Tibial nerve (tissue), 4 donors: Measurements from ENCODE around the gene TRABD2B. TPM values are rescaled to one million over a fixed set of nuclear protein-coding genes. Genes with fewer than 3 reads are reported as not detected.

ENCODE experiments used
- DNase-seq, 2 donors: peaks; one replicate each; pipeline ENCODE4 v3.0.0-alpha.2; 2019; ENCODE audit warnings: low spot score in 2 of 2
- H3K27ac ChIP-seq, 4 donors: fragments of 200-600 bp; sonication (generic) in 3 of 4; one replicate each; pipeline ENCODE4 v1.5.1; 2017 to 2019; ENCODE audit warnings: mild to moderate bottlenecking in 1 of 4
- H3K27me3 ChIP-seq, 2 donors: fragments of 200-600 bp; sonication (generic) in 1 of 2; one replicate each; pipeline versions ENCODE4 v1.5.1 to v1.6.0; 2017 to 2019
- H3K36me3 ChIP-seq, 3 donors: fragments of 200-600 bp; sonication (generic); one replicate each; pipeline ENCODE4 v1.5.1; 2018 to 2019
- H3K4me1 ChIP-seq, 4 donors: fragments of 200-600 bp; sonication (generic) in 3 of 4; one replicate each; pipeline ENCODE4 v1.5.1; 2017 to 2019
- H3K4me3 ChIP-seq, 4 donors: fragments of 200-600 bp; sonication (generic) in 3 of 4; one replicate each; pipeline ENCODE4 v1.5.1; 2017 to 2019; ENCODE audit warnings: mild to moderate bottlenecking in 1 of 4, moderate library complexity in 1 of 4
- H3K9me3 ChIP-seq, 4 donors: fragments of 200-600 bp; sonication (generic) in 3 of 4; one replicate each; pipeline ENCODE4 v1.5.1; 2017 to 2019
- EP300 ChIP-seq, 2 donors: sonication (generic); formaldehyde crosslinking; IDR thresholded peaks; one replicate each; pipeline ENCODE4 v1.6.1; 2017; ENCODE audit warnings: antibody characterized with exemption in 2 of 2, mild to moderate bottlenecking in 1 of 2
- POLR2A ChIP-seq, 2 donors: fragments of 450-650 bp; IDR thresholded peaks; one replicate each; pipeline ENCODE4 v1.6.1; 2017; ENCODE audit warnings: antibody characterized with exemption in 2 of 2, mild to moderate bottlenecking in 2 of 2, moderate library complexity in 2 of 2
- WGBS, 2 donors: methylation state at CpG; one replicate each; pipeline ENCODE4 v1.1.5; 2018; 5-methylcytosine and 5-hydroxymethylcytosine counted together
- total RNA-seq, 4 donors: library from RNA; depleted of rRNA; stranded (reverse); fragments of >200 nt; gene quantifications; one replicate each; pipeline ENCODE4 v1.1.0, GENCODE V29; 2016
- TF ChIP-seq, protein P1 (sequence below), 5 experiments: fragments of 200-600 bp in 3 of 5; fragments of 450-650 bp in 2 of 5; sonication (generic) in 3 of 5; IDR thresholded peaks; one replicate each; pipeline ENCODE4 v1.5.1; 2016 to 2019; ENCODE audit warnings: antibody characterized with exemption in 5 of 5, mild to moderate bottlenecking in 3 of 5, moderate library complexity in 2 of 5

Gene TRABD2B
- total RNA-seq, 4 donors from 2014 or later: 1.3 to 4.1 (median 2.3) TPM

DNA sequence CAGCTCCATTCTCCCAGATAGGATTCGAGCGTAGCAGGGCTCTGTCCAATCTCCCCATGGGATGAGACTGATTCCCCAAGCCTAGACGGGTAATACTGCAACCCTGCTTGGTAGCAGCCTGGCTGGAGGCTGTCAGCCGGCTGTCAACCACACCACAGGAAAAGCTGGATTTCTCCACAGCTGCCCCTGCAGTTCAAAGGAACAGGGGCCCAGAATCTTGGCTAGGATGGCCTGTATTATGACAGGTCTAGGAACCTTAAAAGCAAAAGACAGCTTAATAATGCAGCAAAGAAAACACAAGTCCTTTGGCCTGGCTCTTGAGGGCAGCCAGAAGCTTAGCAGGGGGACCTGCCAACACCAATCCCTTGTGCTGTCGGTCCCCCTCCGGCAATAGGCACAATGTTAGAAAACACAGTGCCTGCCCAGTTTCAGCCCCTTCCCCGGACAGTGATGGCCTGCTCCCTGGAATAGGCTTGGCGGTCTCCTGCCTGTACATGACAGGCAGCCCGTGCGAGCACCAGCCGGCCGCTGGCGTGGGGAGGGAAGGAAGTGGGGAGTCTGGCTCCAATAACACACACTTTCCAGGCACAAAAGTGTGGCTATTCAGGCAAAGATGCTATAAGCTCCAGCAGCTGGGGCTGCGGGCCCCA, 90.5 kb downstream of the TRABD2B start:
- TF ChIP-seq, protein P1, sequence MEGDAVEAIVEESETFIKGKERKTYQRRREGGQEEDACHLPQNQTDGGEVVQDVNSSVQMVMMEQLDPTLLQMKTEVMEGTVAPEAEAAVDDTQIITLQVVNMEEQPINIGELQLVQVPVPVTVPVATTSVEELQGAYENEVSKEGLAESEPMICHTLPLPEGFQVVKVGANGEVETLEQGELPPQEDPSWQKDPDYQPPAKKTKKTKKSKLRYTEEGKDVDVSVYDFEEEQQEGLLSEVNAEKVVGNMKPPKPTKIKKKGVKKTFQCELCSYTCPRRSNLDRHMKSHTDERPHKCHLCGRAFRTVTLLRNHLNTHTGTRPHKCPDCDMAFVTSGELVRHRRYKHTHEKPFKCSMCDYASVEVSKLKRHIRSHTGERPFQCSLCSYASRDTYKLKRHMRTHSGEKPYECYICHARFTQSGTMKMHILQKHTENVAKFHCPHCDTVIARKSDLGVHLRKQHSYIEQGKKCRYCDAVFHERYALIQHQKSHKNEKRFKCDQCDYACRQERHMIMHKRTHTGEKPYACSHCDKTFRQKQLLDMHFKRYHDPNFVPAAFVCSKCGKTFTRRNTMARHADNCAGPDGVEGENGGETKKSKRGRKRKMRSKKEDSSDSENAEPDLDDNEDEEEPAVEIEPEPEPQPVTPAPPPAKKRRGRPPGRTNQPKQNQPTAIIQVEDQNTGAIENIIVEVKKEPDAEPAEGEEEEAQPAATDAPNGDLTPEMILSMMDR (IDR thresholded peaks at IDR 0.05): no peak
- TF ChIP-seq EP300 (IDR thresholded peaks at IDR 0.05): no peak
- TF ChIP-seq POLR2A (IDR thresholded peaks at IDR 0.05): no peak
- H3K27me3 ChIP-seq: no peaks in the 10 kb centered on the region
- H3K4me1 ChIP-seq: no peaks in the 10 kb centered on the region
- DNase-seq: no peak
- WGBS, 2 donors: 74 to 84% methylated on average over 14 of the region's 14 CpGs
- H3K36me3 ChIP-seq: no peaks in the 10 kb centered on the region
- no peak overlapping the region for H3K4me3 ChIP-seq
- H3K9me3 ChIP-seq: no peaks in the 10 kb centered on the region
- no peak overlapping the region for H3K27ac ChIP-seq

DNA sequence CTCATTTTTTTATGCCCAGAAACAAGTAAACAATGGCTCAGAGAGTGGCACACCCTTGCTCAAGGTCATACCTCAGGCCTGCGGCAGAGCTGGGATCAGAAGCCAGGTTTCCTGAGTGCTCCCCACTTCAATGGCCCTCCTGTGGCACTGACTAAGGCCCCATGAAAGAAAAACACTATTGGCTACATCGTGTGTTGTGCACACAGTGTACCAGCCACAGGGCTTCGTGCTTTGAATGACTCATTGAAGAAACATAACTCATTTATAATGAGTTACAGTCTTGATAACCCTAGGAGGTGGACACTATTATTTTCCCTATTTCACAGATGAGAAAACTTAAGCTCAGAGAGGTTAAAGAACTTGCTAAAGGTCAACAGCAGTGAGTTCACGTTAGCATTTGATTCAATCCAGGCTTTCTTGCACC, 91.2 kb downstream of the TRABD2B start:
- TF ChIP-seq POLR2A (IDR thresholded peaks at IDR 0.05): no peak
- peak in 1 of 2 donors; percentile 28 for TF ChIP-seq EP300 (IDR thresholded peaks at IDR 0.05)
- Histone ChIP-seq H3K4me1 (no peaks in the 10 kb centered on the region), H3K27me3 (no peaks in the 10 kb centered on the region), H3K9me3 (no peaks in the 10 kb centered on the region), H3K4me3 (no peak overlapping the region), H3K27ac (no peak overlapping the region), H3K36me3 (no peaks in the 10 kb centered on the region)
- no peak for DNase-seq
- whole genome bisulfite sequencing, 2 donors: 40 to 47% methylated on average over 4 of the region's 4 CpGs

DNA sequence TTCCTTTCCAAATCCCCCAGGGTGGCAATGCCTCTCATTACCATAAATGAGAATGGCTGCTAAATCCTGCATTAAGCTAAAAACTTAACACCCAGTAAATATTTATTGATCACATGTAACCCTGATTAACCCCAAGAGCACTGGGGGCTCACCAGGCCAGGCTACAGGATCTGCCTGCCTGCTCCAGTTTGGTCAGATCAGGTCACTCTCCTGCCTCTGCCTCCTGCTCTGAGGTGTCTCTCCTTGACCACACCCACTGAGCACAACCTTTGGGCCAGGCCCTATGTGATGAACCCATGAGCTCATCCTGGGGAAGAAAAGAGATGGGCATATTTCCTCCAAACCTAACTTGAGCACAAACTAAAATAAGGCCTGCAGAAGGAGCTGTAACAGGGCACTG, 93.5 kb downstream of the TRABD2B start:
- H3K4me3 ChIP-seq: no peak overlapping the region
- no peaks in the 10 kb centered on the region for H3K36me3 ChIP-seq
- no peaks in the 10 kb centered on the region for H3K9me3 ChIP-seq
- H3K4me1 ChIP-seq: no peaks in the 10 kb centered on the region
- TF ChIP-seq, protein P1 (IDR thresholded peaks at IDR 0.05): no peak
- TF ChIP-seq EP300 (IDR thresholded peaks at IDR 0.05) (no peak), POLR2A (IDR thresholded peaks at IDR 0.05) (no peak)
- no peak overlapping the region for H3K27ac ChIP-seq
- no peak for DNase-seq
- no peaks in the 10 kb centered on the region for H3K27me3 ChIP-seq

DNA sequence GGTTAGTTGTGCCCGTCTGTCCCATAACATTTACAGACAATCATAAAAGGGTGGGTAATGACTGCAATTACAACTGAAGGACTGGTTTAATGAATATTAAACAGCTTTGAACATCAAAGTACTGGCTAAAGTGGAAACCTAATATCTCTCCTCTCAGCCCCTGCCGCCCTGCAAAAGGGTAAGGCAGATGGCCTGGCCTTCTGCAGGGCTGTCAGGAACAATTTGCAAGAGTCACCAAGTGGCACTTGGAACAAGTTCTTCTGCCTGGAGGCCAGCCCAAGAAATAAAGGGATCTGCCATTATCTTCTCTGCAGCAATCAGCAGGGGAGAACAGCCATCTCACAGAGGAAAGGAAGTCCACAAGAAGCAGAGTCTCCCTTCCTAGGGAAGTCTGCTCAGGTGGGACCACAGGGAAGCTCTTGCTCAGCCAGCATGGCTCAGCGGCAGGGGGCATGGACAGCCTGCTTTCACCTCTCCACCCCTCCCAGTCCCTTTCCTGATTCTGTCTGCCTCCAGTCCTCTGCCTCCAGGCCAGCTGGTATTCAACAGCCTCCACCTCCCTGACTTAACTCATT, 96.1 kb downstream of the TRABD2B start:
- no peaks in the 10 kb centered on the region for H3K9me3 ChIP-seq
- DNase-seq: no peak
- no peak overlapping the region for H3K4me3 ChIP-seq
- no peaks in the 10 kb centered on the region for H3K36me3 ChIP-seq
- H3K27me3 ChIP-seq: no peaks in the 10 kb centered on the region
- TF ChIP-seq EP300 (IDR thresholded peaks at IDR 0.05) (no peak), POLR2A (IDR thresholded peaks at IDR 0.05) (no peak)
- TF ChIP-seq, protein P1 (IDR thresholded peaks at IDR 0.05): no peak
- peaks cover 0 to 6% (median 0%) of the 10 kb centered on the region in 4 donors for H3K4me1 ChIP-seq
- no peak overlapping the region for H3K27ac ChIP-seq
- WGBS, 2 donors: 89 to 95% methylated on average over 3 of the region's 3 CpGs

DNA sequence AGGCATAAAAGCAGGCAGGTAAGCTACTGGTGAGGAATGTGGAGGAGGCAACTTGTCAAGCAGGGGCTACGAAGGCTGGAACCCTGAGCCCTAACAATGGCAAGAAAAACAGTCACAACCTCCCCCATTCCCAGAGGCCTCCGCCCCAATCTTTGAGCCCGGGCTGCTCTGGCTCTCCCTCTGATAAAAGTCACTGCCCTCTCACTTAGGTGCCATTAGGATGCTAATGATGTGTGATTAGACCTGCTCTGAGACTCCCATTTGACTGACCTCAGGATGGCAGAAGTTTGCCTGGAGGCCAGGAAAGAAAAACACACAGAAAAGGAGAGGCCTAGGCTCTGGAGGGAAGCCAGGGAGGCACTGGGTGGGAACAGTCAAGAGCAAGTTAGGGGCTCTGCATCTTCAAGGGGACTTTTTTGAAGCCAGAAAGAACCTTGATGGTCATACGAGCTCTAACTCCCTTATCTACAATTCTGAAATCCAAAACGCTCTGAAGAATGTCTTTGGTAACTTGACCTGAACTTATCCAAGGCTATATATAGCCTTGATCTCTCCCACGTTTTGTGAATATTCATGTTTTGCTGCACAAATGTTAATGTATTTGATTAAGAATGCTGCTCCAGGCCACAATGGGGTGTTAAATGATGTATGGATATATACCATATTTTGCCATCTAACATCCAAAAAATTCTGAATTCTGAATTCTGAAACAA, 98.9 kb downstream of the TRABD2B start:
- no peak for DNase-seq
- Histone ChIP-seq H3K27ac (no peak overlapping the region), H3K4me3 (no peak overlapping the region), H3K4me1 (peaks cover 0 to 21% (median 3%) of the 10 kb centered on the region in 4 donors), H3K9me3 (no peaks in the 10 kb centered on the region), H3K36me3 (no peaks in the 10 kb centered on the region), H3K27me3 (no peaks in the 10 kb centered on the region)
- 68 to 71% methylated on average over 6 of the region's 6 CpGs for WGBS, 2 donors
- TF ChIP-seq, protein P1 (IDR thresholded peaks at IDR 0.05): no peak
- TF ChIP-seq EP300 (IDR thresholded peaks at IDR 0.05): no peak
- TF ChIP-seq POLR2A (IDR thresholded peaks at IDR 0.05): no peak
